H1 (cell line): ENCODE results near the gene OSGEPL1. TPM values are rescaled to one million over a fixed set of nuclear protein-coding genes. Genes with fewer than 3 reads are reported as not detected.

ENCODE experiments used
- CTCF ChIA-PET: fragments of 300-600 bp; sonication (Branson Sonifier 250); formaldehyde crosslinking; loops from one replicate; lab custom pipeline; 2021; ENCODE audit not compliant: partially characterized antibody; lab: Charles Lee
- POLR2A ChIA-PET: fragments of 300-600 bp; sonication (Branson Sonifier 250); formaldehyde crosslinking; loops from one replicate; lab custom pipeline; 2021; ENCODE audit warnings: inconsistent platforms; ENCODE audit not compliant: partially characterized antibody; lab: Charles Lee
- DNase-seq, 2 experiments: peaks; one replicate each; pipeline versions ENCODE4 v3.0.0 to v3.0.0-alpha.2; 2010 to 2022; ENCODE audit warnings: low spot score in 2 of 2, low read depth in 1 of 2, mixed read lengths in 1 of 2
- FAIRE-seq: peaks from 2 replicates; lab custom pipeline; 2011; peaks lifted over from hg19 to GRCh38; lab: Jason Lieb, UNC
- H2AFZ ChIP-seq: 2 replicates; pipeline ENCODE4 v1.8.1; 2012; ENCODE audit warnings: low read length, inconsistent platforms
- H2AK5ac ChIP-seq: 2 replicates; pipeline ENCODE4 v1.6.1; 2013; ENCODE audit warnings: low read depth, low read length
- H2BK120ac ChIP-seq: replicated peaks from 2 replicates; pipeline ENCODE3; 2013; ENCODE audit warnings: low read depth, low read length, inconsistent platforms
- H2BK12ac ChIP-seq: 2 replicates; pipeline ENCODE4 v1.6.1; 2013; ENCODE audit warnings: low read depth, low read length
- H2BK15ac ChIP-seq: 2 replicates; pipeline ENCODE4 v1.6.1; 2013; ENCODE audit warnings: low read length
- H2BK20ac ChIP-seq: 2 replicates; pipeline ENCODE4 v1.6.1; 2013; ENCODE audit warnings: low read length
- H2BK5ac ChIP-seq: 2 replicates; pipeline ENCODE4 v1.6.1; 2013; ENCODE audit warnings: low read depth, low read length
- H3K14ac ChIP-seq: 2 replicates; pipeline ENCODE4 v1.6.1; 2013; ENCODE audit warnings: inconsistent platforms; ENCODE audit not compliant: insufficient read length
- H3K18ac ChIP-seq: 2 replicates; pipeline ENCODE4 v1.6.1; 2013; ENCODE audit warnings: low read length; ENCODE audit errors: extremely low read depth
- H3K23ac ChIP-seq: 2 replicates; pipeline ENCODE4 v1.6.1; 2013; ENCODE audit warnings: inconsistent platforms; ENCODE audit not compliant: insufficient read length
- H3K23me2 ChIP-seq: 2 replicates; pipeline ENCODE4 v1.6.1; 2013; ENCODE audit warnings: low read depth, low read length
- H3K27ac ChIP-seq: 2 replicates; pipeline ENCODE4 v1.6.1; 2011; ENCODE audit warnings: low read depth, low read length, inconsistent platforms
- H3K27me3 ChIP-seq, 4 experiments: replicated peaks in 1 of 4; 1 replicate in 1 of 4; 2 replicates in 3 of 4; pipeline versions ENCODE4 v1.6.1 to v1.8.1; 2011 to 2013; ENCODE audit warnings: low read length in 3 of 4, mild to moderate bottlenecking in 3 of 4, inconsistent platforms in 2 of 4, mixed read lengths in 2 of 4, moderate library complexity in 1 of 4; ENCODE audit not compliant: control insufficient read depth in 3 of 4, insufficient read depth in 3 of 4; ENCODE audit errors: extremely low read depth in 1 of 4
- H3K36me3 ChIP-seq, 4 experiments: 2 replicates each; pipeline versions ENCODE4 v1.6.1 to v1.8.1; 2011 to 2013; ENCODE audit warnings: mild to moderate bottlenecking in 4 of 4, low read length in 3 of 4, moderate library complexity in 2 of 4, control low read depth in 1 of 4, inconsistent platforms in 1 of 4; ENCODE audit not compliant: insufficient read depth in 4 of 4, control insufficient read depth in 2 of 4
- H3K4ac ChIP-seq: replicated peaks from 2 replicates; pipeline ENCODE3; 2013; ENCODE audit warnings: low read length, low read depth, mixed read lengths, inconsistent platforms; ENCODE audit not compliant: insufficient read length
- H3K4me1 ChIP-seq, 4 experiments: replicated peaks in 1 of 4; 1 replicate in 1 of 4; 2 replicates in 3 of 4; pipeline versions ENCODE4 v1.6.1 to v1.8.1; 2011 to 2013; ENCODE audit warnings: low read length in 3 of 4, inconsistent platforms in 2 of 4, mixed read lengths in 1 of 4; ENCODE audit not compliant: insufficient read depth in 4 of 4, control insufficient read depth in 3 of 4
- H3K4me2 ChIP-seq, 2 experiments: 2 replicates each; pipeline versions ENCODE4 v1.6.1 to v1.8.1; 2011 to 2013; ENCODE audit warnings: low read depth in 2 of 2, low read length in 2 of 2, control low read depth in 1 of 2, inconsistent platforms in 1 of 2, mild to moderate bottlenecking in 1 of 2; ENCODE audit not compliant: insufficient read depth in 1 of 2
- H3K4me3 ChIP-seq, 4 experiments: fragments of 200-600, 300-600 bp in 1 of 4; sonication (generic), shearing (Covaris generic), sonication (Bioruptor Twin) in 1 of 4; 2 replicates each; pipeline versions ENCODE4 v1.5.1 to v1.8.1; 2011 to 2016; ENCODE audit warnings: low read length in 4 of 4, low read depth in 3 of 4, control low read depth in 2 of 4, inconsistent platforms in 2 of 4, mild to moderate bottlenecking in 2 of 4, mixed read lengths in 1 of 4, moderate library complexity in 1 of 4; ENCODE audit not compliant: insufficient read depth in 2 of 4; ENCODE audit errors: extremely low read depth in 1 of 4
- H3K56ac ChIP-seq: replicated peaks from 2 replicates; pipeline ENCODE3; 2013; ENCODE audit warnings: low read depth, mild to moderate bottlenecking, mixed read lengths, low read length, inconsistent platforms; ENCODE audit not compliant: insufficient read length
- H3K79me1 ChIP-seq: 2 replicates; pipeline ENCODE4 v1.6.1; 2013; ENCODE audit warnings: low read depth, low read length, control low read depth
- H3K79me2 ChIP-seq, 2 experiments: 2 replicates each; pipeline versions ENCODE4 v1.6.1 to v1.8.1; 2012 to 2013; ENCODE audit warnings: low read length in 2 of 2, mild to moderate bottlenecking in 2 of 2, inconsistent platforms in 1 of 2; ENCODE audit not compliant: insufficient read depth in 2 of 2, control insufficient read depth in 1 of 2
- H3K9ac ChIP-seq, 4 experiments: replicated peaks in 1 of 4; 1 replicate in 1 of 4; 2 replicates in 3 of 4; pipeline versions ENCODE4 v1.6.1 to v1.8.1; 2011 to 2013; ENCODE audit warnings: low read depth in 3 of 4, low read length in 3 of 4, control low read depth in 2 of 4, mild to moderate bottlenecking in 2 of 4, moderate library complexity in 2 of 4, inconsistent platforms in 1 of 4; ENCODE audit errors: extremely low read depth in 1 of 4
- H3K9me3 ChIP-seq, 2 experiments: 2 replicates each; pipeline versions ENCODE4 v1.6.1 to v1.8.1; 2012 to 2013; ENCODE audit warnings: mild to moderate bottlenecking in 2 of 2, moderate library complexity in 2 of 2, control low read depth in 1 of 2, inconsistent platforms in 1 of 2, low read depth in 1 of 2, low read length in 1 of 2, mixed read lengths in 1 of 2; ENCODE audit not compliant: insufficient read depth in 2 of 2
- H4K20me1 ChIP-seq, 2 experiments: replicated peaks in 1 of 2; 2 replicates each; pipeline versions ENCODE3 to v1.8.1; 2011 to 2013; ENCODE audit warnings: inconsistent platforms in 2 of 2, low read length in 2 of 2, mild to moderate bottlenecking in 1 of 2; ENCODE audit not compliant: insufficient read depth in 2 of 2, control insufficient read depth in 1 of 2
- H4K5ac ChIP-seq: 2 replicates; pipeline ENCODE4 v1.6.1; 2013; ENCODE audit warnings: low read length, low read depth, mixed read lengths, inconsistent platforms; ENCODE audit not compliant: insufficient read length
- H4K8ac ChIP-seq: 2 replicates; pipeline ENCODE4 v1.8.0; 2013; ENCODE audit warnings: mild to moderate bottlenecking, moderate library complexity, low read length, inconsistent platforms; ENCODE audit not compliant: insufficient read depth; ENCODE audit errors: extremely low read depth
- H4K91ac ChIP-seq: replicated peaks from 2 replicates; pipeline ENCODE3; 2013; ENCODE audit warnings: low read length, mixed read lengths, inconsistent platforms; ENCODE audit not compliant: insufficient read length
- ATF2 ChIP-seq: IDR thresholded peaks from 2 replicates; pipeline ENCODE4 v1.6.1; 2012; ENCODE audit warnings: low read length, inconsistent platforms
- ATF3 ChIP-seq: IDR thresholded peaks from 2 replicates; pipeline ENCODE4 v1.6.1; 2011; ENCODE audit warnings: low read depth, mild to moderate bottlenecking, low read length; ENCODE audit not compliant: insufficient read depth
- BACH1 ChIP-seq: IDR thresholded peaks from 2 replicates; pipeline ENCODE4 v1.6.1; 2012; ENCODE audit warnings: low read length, improper control_type of control experiment
- CEBPB ChIP-seq: IDR thresholded peaks from 2 replicates; pipeline ENCODE4 v1.6.1; 2012; ENCODE audit warnings: low read depth, low read length
- CHD1 ChIP-seq: IDR thresholded peaks from 2 replicates; pipeline ENCODE4 v1.6.1; 2012; ENCODE audit warnings: low read depth, low read length, improper control_type of control experiment
- HDAC2 ChIP-seq, 2 experiments: fragments of 300-600 bp in 1 of 2; sonication (generic) in 1 of 2; IDR thresholded peaks; 2 replicates each; pipeline ENCODE4 v1.6.1; 2011 to 2012; ENCODE audit warnings: low read depth in 2 of 2, low read length in 2 of 2, mild to moderate bottlenecking in 2 of 2, moderate library complexity in 2 of 2, borderline replicate concordance in 1 of 2, inconsistent platforms in 1 of 2
- KDM4A ChIP-seq: IDR thresholded peaks from one replicate; pipeline ENCODE4 v1.7.1; 2012; ENCODE audit warnings: low read depth, mild to moderate bottlenecking, moderate library complexity, low read length, inconsistent platforms; ENCODE audit not compliant: severe bottlenecking
- MAX ChIP-seq: IDR thresholded peaks from 2 replicates; pipeline ENCODE4 v1.6.1; 2012; ENCODE audit warnings: inconsistent platforms
- RNF2 ChIP-seq: fragments of 200-900, 300-1000 bp; sonication (generic); IDR thresholded peaks from 2 replicates; pipeline ENCODE4 v1.7.1; 2016; ENCODE audit warnings: borderline replicate concordance, low read depth, mild to moderate bottlenecking, antibody characterized with exemption, low read length; ENCODE audit not compliant: poor library complexity, severe bottlenecking; ENCODE audit errors: missing control alignments
- SIRT6 ChIP-seq: IDR thresholded peaks from one replicate; pipeline ENCODE4 v1.7.1; 2012; ENCODE audit warnings: low read length, inconsistent platforms
- SP4 ChIP-seq: IDR thresholded peaks from 2 replicates; pipeline ENCODE4 v1.6.1; 2012; ENCODE audit warnings: low read length, inconsistent platforms
- TEAD4 ChIP-seq: IDR thresholded peaks from 2 replicates; pipeline ENCODE4 v1.6.1; 2012; ENCODE audit warnings: low read depth, low read length, inconsistent platforms, mixed read lengths
- polyA plus RNA-seq, 7 experiments: library from polyadenylated mRNA; depleted of rRNA in 3 of 7; stranded (reverse) in 5 of 7; unstranded in 2 of 7; fragments of >200 nt in 5 of 7; fragments of 200-250 nt in 2 of 7; gene quantifications; 1 replicate in 5 of 7; 2 replicates in 1 of 7; 4 replicates in 1 of 7; pipeline versions ENCODE4 v1.2.1 to v1.2.3, GENCODE V29; 2011 to 2013; ENCODE audit warnings: missing spikeins in 2 of 7, mixed read lengths in 2 of 7
- total RNA-seq: library from RNA; stranded (reverse); fragmentation: NEBNext Ultra II Directional; extraction: Animal tissue kit (Norgen Biotek cat#: 25700); gene quantifications from 2 replicates; pipeline ENCODE4 v1.2.1, GENCODE V29; 2021

Gene OSGEPL1
- total and polyA plus RNA-seq, 2 of the 8 experiments (the other 6 are each of a cell fraction or from before 2014, with no cell fraction given) = 7.1 to 15.7 TPM

- no peak for FAIRE-seq
- no peak for TF ChIP-seq BACH1
- TF ChIP-seq KDM4A = no peak
- no peak for TF ChIP-seq ATF3
- no peak for TF ChIP-seq MAX
- TF ChIP-seq SP4 = no peak
- TF ChIP-seq HDAC2 (IDR thresholded peaks at IDR 0.05; ENCODE audit: borderline replicate concordance in 1 of 2, low read depth in 2 of 2, low read length in 2 of 2) = no peak
- TF ChIP-seq RNF2 = no peak
- no peak for TF ChIP-seq TEAD4
- TF ChIP-seq SIRT6 = no peak
- no peak for TF ChIP-seq ATF2
- no peak for TF ChIP-seq CEBPB
- no peak for TF ChIP-seq CHD1
- TF ChIP-seq, all 59 proteins: peak for 0
- Histone ChIP-seq H2BK12ac (no peak overlapping the region), H3K56ac (no peak overlapping the region), H2AK5ac (no peak overlapping the region), H2BK5ac (no peak overlapping the region), H3K36me3 (no peaks in the 10 kb centered on the region), H2BK20ac (no peak overlapping the region), H3K79me1 (no peaks in the 10 kb centered on the region), H2AFZ (no peak overlapping the region), H3K23ac (no peak overlapping the region), H3K27ac (no peak overlapping the region), H3K4me2 (no peak overlapping the region), H4K5ac (no peak overlapping the region), H4K91ac (no peak overlapping the region), H3K4ac (no peak overlapping the region), H3K9me3 (no peaks in the 10 kb centered on the region), H3K79me2 (no peaks in the 10 kb centered on the region), H2BK120ac (no peak overlapping the region), H3K27me3 (peaks cover 0 to 1% (median 0%) of the 10 kb centered on the region in 4 experiments; a peak in 1 of 7 replicates), H3K9ac (no peak overlapping the region), H3K14ac (no peak overlapping the region), H3K18ac (no peak overlapping the region), H3K23me2 (no peaks in the 10 kb centered on the region), H3K4me3 (no peak overlapping the region), H4K8ac (no peak overlapping the region), H3K4me1 (no peaks in the 10 kb centered on the region), H2BK15ac (no peak overlapping the region), H4K20me1 (no peaks in the 10 kb centered on the region)
- DNase-seq = no peak
- ChIA-PET POLR2A (no interaction called here), CTCF (interaction anchor here (1.1 to 1.8 kb wide), 2 partner anchors 24 to 27 kb away, joined by 4 read pairs; no protein-coding TSS in a partner anchor)
Measured at GRCh38 chr2:189723192-189723591, 39.4 kb downstream of the OSGEPL1 start.
